Right atrium auricular region (tissue), 2 donors: ENCODE results near the gene EFTUD2. TPM values are rescaled to one million over a fixed set of nuclear protein-coding genes. Genes with fewer than 3 reads are reported as not detected.

Experiments
- DNase-seq: peaks from one replicate; pipeline ENCODE4 v3.0.0-alpha.2; 2019; ENCODE audit warnings: low spot score
- H3K27ac ChIP-seq, 2 donors: fragments of 200-600 bp; sonication (generic); 1 replicate in 1 of 2; 2 replicates in 1 of 2; pipeline ENCODE4 v1.5.1; 2016 to 2019
- H3K27me3 ChIP-seq, 2 donors: fragments of 200-600 bp; sonication (generic); one replicate each; pipeline versions ENCODE4 v1.5.1 to v1.6.0; 2017 to 2019
- H3K36me3 ChIP-seq: fragments of 200-600 bp; sonication (generic); one replicate; pipeline ENCODE4 v1.5.1; 2016
- H3K4me1 ChIP-seq, 2 donors: fragments of 200-600 bp; sonication (generic); one replicate each; pipeline versions ENCODE4 v1.5.1 to v1.6.0; 2017 to 2019
- H3K4me3 ChIP-seq, 2 donors: fragments of 200-600 bp; sonication (generic); 1 replicate in 1 of 2; 2 replicates in 1 of 2; pipeline ENCODE4 v1.5.1; 2017 to 2019; ENCODE audit warnings: mild to moderate bottlenecking in 1 of 2, moderate library complexity in 1 of 2
- H3K9me3 ChIP-seq, 2 donors: fragments of 200-600 bp; sonication (generic); one replicate each; pipeline ENCODE4 v1.5.1; 2019
- total RNA-seq, 2 donors: library from RNA; depleted of rRNA; stranded (reverse); fragments of >200 nt; gene quantifications; one replicate each; pipeline ENCODE4 v1.1.0, GENCODE V29; 2016
- TF ChIP-seq, protein P1 (sequence below), 2 donors: fragments of 200-600 bp; sonication (generic); IDR thresholded peaks; one replicate each; pipeline ENCODE4 v1.5.1; 2019; ENCODE audit warnings: antibody characterized with exemption in 2 of 2

The EFTUD2 gene
- total RNA-seq, 2 donors from 2014 or later: 36.8 to 36.9 TPM

DNA sequence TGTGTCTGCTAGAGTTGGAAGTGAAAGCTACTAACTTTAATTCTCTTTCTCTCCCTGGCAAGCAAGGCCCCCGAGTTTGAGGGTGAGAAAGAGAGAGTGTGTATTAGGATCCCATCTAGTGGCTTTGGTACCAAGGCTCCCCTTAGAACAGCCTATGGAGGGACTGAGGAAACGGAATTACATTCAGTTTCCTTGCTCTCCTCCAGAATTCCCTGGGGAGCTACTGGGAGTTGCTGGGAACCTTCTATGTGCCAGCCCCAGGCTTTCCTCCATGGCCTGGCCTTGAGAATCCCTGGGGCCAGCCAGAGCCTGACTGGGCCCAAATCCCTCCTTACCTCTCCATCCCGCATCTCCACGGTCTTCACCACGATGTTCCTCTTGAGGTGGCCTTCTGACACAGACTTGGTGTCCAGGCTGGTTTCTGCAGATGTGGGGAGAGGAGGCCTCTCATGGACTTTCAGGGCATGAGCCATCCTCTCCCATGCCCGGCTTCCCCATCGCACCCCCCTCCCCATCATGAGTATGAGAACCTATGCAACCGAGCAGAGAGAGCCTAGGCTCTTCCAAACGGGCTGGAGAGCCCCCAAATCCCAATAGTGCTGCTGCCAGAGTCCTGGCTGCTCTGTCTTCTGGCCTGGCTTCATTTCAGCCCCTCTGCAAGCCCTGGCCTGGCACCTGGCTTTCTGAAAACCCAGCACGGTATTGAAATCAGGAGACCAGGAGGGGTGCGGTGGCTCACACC is 8.7 kb upstream of the EFTUD2 start:
- TF ChIP-seq, protein P1, sequence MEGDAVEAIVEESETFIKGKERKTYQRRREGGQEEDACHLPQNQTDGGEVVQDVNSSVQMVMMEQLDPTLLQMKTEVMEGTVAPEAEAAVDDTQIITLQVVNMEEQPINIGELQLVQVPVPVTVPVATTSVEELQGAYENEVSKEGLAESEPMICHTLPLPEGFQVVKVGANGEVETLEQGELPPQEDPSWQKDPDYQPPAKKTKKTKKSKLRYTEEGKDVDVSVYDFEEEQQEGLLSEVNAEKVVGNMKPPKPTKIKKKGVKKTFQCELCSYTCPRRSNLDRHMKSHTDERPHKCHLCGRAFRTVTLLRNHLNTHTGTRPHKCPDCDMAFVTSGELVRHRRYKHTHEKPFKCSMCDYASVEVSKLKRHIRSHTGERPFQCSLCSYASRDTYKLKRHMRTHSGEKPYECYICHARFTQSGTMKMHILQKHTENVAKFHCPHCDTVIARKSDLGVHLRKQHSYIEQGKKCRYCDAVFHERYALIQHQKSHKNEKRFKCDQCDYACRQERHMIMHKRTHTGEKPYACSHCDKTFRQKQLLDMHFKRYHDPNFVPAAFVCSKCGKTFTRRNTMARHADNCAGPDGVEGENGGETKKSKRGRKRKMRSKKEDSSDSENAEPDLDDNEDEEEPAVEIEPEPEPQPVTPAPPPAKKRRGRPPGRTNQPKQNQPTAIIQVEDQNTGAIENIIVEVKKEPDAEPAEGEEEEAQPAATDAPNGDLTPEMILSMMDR (IDR thresholded peaks at IDR 0.05): no peak
- Histone ChIP-seq H3K36me3 (no peaks in the 10 kb centered on the region), H3K27ac (no peak overlapping the region), H3K4me1 (peaks cover 0 to 12% of the 10 kb centered on the region in 2 donors), H3K9me3 (no peaks in the 10 kb centered on the region), H3K4me3 (no peak overlapping the region), H3K27me3 (no peaks in the 10 kb centered on the region)
- no peak for DNase-seq

DNA sequence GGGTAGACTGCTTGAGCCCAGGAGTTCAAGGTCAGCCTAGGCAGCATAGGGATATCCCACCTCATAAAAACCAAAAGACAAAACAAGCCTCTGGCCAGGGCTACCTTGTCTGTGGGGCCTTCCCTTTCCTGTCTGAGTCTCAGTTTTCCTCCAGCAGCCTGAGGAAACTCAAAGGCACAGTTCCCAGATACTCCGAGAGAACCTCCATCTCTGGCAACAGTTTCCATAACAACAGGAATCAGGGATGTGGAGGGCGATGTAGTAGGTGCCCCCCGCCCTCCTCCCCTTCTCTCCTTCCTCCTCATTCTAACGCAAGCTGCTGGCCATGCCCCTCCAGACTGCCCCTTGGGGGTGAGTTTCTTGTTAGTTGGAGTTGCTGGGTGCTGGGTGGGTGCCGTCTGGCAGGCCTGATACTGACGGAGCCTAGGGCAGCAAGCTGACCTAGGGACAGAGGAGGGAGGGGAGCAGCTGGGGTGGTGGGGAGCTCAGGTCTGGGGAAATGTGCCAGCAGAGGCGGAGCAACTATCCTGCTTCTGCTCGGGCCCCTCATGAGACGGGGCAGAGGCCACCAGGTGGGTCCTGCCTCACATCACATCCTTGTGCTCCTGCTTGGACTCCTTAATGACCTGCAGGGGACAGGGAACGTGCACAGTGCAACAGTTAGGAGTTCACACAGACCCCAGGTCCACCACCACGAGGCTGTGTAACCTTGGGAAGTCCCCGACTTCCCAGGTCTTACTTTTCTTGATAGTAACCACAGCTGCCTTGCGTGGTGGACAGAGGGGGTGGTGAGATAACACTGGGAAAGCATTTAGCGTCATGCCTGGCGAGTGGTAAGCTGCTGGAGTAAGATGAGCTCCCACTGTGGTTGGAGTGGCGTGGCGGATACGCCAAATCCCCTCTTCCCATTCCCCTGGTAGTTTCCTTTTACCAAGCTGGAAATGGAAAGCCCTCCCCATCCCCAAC is 7.8 kb upstream of the EFTUD2 start:
- no peaks in the 10 kb centered on the region for H3K9me3 ChIP-seq
- TF ChIP-seq, protein P1 (IDR thresholded peaks at IDR 0.05): no peak

DNA sequence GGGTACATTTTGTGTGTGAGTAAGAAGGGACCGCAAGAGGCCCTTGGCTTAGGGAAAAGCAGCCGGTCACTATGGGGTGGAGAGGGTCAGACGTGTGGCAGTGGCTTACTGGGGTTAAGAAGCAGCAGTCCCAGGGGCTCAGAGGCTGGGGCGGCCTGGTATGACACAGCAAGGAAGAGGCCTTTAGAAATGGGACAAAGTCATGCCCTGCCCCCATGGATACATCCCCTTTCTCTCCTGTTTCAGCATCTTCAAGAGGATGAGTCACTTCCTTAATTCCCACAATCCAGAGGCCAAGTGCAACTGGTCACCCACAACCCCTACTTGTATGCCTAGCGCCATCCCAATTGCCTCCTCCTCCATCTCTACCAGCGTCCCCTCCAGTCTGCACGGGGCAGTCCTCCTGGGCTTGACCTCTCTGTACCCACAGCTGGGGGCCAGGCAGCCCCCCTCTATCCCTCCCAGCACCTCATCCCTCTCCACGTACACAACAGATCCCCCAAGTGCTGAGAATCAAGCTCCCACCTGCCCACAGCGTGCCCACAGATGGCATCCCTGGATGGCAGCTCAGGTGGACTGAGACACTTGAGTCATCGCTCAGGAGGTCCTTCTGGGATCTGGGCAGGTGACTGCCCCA is 6.9 kb upstream of the EFTUD2 start:
- H3K36me3 ChIP-seq: no peaks in the 10 kb centered on the region
- H3K9me3 ChIP-seq: no peaks in the 10 kb centered on the region
- no peak overlapping the region for H3K27ac ChIP-seq
- DNase-seq: no peak
- peaks cover 0 to 6% of the 10 kb centered on the region in 2 donors for H3K4me1 ChIP-seq
- TF ChIP-seq, protein P1 (IDR thresholded peaks at IDR 0.05): no peak
- H3K4me3 ChIP-seq: no peak overlapping the region
- H3K27me3 ChIP-seq: no peaks in the 10 kb centered on the region

More for the DNA sequence above, 7.8 kb upstream of the EFTUD2 start:
- Histone ChIP-seq H3K27me3 (no peaks in the 10 kb centered on the region), H3K4me1 (peaks cover 0 to 12% of the 10 kb centered on the region in 2 donors), H3K27ac (no peak overlapping the region), H3K36me3 (no peaks in the 10 kb centered on the region), H3K4me3 (no peak overlapping the region)
- no peak for DNase-seq

DNA sequence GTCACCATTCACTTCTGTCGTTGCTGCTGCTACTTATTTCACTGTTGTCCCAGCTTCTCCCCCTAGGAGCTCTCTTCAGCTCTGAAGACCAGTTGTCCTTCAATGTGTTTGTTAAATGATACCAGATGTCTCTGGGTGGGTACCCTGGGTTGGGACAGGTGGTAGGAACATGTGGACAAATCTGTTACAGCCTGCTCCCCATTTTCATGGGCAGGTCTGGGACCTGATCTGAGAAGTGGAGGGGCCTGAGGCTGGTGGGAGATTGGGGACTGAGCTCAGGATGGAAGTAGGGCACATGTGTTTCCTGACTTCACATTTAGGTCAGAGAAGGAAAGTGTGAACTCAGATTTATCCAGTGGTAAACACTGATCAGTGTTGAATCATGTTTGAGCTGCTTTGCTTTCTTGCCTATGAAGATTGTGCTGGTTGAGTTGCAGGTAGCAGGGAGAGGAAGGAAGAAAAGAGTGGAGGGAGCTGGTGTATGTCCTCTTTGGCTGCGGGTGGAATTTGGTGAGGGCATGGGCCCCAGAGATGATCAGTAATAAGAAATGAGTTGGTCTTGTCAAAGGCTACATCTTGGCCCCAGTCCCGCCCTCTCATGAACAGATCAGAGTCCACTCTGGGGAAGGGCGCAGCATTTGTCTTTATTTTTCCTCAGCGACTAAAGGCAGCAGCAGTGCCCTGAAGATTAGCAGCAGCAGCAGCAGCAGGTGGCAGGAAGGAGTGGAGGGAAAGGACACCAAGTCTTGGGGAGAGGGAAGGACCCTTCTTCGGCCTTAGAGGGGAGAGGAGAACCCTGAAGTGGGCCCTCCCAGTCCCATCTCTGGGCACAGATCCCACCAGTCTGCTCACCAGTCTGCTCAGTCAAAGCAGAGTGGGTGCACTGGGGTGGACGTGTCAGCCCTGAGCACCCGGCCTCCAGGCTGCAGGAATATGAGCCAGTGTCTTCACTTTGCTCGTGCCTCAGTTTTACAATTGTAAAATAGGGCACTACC is 6.1 kb upstream of the EFTUD2 start:
- Histone ChIP-seq H3K9me3 (no peaks in the 10 kb centered on the region), H3K36me3 (no peaks in the 10 kb centered on the region), H3K4me1 (peaks cover 0 to 2% of the 10 kb centered on the region in 2 donors), H3K27me3 (no peaks in the 10 kb centered on the region), H3K4me3 (no peak overlapping the region), H3K27ac (no peak overlapping the region)
- DNase-seq: no peak
- TF ChIP-seq, protein P1 (IDR thresholded peaks at IDR 0.05): no peak
